GM18951 (cell line): ENCODE data around the gene MYBPH.

Experiments
- POLR2A ChIP-seq: IDR thresholded peaks from 4 replicates; pipeline ENCODE4 v1.6.1; 2011; ENCODE audit warnings: mild to moderate bottlenecking; ENCODE audit not compliant: insufficient read length, insufficient read depth; ENCODE audit errors: extremely low read depth
- in situ Hi-C: fragments of 300-500 bp; cut with MboI; formaldehyde crosslinking; loops from one replicate; pipeline ENCODE4 v1.12.0; 2022; ENCODE audit warnings: low sequenced_read_pairs, mixed read lengths, inconsistent platforms; ENCODE audit not compliant: unreplicated experiment

The MYBPH gene

GRCh38 chr1:203142124-203142523 is 33.5 kb downstream of the MYBPH start:
- in situ Hi-C loops: no loop called here
- no peak for TF ChIP-seq POLR2A

GRCh38 chr1:203140743-203141520 is 34.7 kb downstream of the MYBPH start:
- in situ Hi-C loops: no loop called here
- no peak for TF ChIP-seq POLR2A

- in situ Hi-C loops: no loop called here
- TF ChIP-seq POLR2A: no peak
Measured at GRCh38 chr1:203139976-203140475, 35.6 kb downstream of the MYBPH start.

- TF ChIP-seq POLR2A: no peak
Measured at GRCh38 chr1:203138066-203138465, 37.6 kb downstream of the MYBPH start.

GRCh38 chr1:203137324-203137723 is 38.3 kb downstream of the MYBPH start:
- TF ChIP-seq POLR2A: no peak
- in situ Hi-C loops: no loop called here

More at GRCh38 chr1:203138066-203138465, 37.6 kb downstream of the MYBPH start:
- in situ Hi-C loops: no loop called here

GRCh38 chr1:203136409-203137042 is 39.1 kb downstream of the MYBPH start:
- in situ Hi-C loops: no loop called here
- no peak for TF ChIP-seq POLR2A

- in situ Hi-C loops: no loop called here
- TF ChIP-seq POLR2A: no peak
Measured at GRCh38 chr1:203135636-203136305, 39.9 kb downstream of the MYBPH start.

- in situ Hi-C loops: no loop called here
- TF ChIP-seq POLR2A: no peak
Measured at GRCh38 chr1:203133970-203134725, 41.5 kb downstream of the MYBPH start.

GRCh38 chr1:203131548-203132200 is 44.0 kb downstream of the MYBPH start:
- in situ Hi-C loops: no loop called here
- no peak for TF ChIP-seq POLR2A

- in situ Hi-C loops: no loop called here
- no peak for TF ChIP-seq POLR2A
Measured at GRCh38 chr1:203130358-203130985, 45.2 kb downstream of the MYBPH start.

- no peak for TF ChIP-seq POLR2A
- in situ Hi-C loops: no loop called here
Measured at GRCh38 chr1:203129501-203130231, 46.0 kb downstream of the MYBPH start.

GRCh38 chr1:203128716-203129500 is 46.7 kb downstream of the MYBPH start:
- in situ Hi-C loops: no loop called here
- no peak for TF ChIP-seq POLR2A
